GM19043 (cell line): Measurements from ENCODE around the gene CA9.
A peak's percentile ranks its signal among the peaks of the same experiment; 100 is the strongest.

Source experiments
- ATAC-seq: cut with Tn5 transposase; IDR thresholded peaks from one replicate; pipeline ENCODE4 v1.9.1; 2021; ENCODE audit warnings: low read depth; ENCODE audit not compliant: unreplicated experiment

Gene CA9

DNA sequence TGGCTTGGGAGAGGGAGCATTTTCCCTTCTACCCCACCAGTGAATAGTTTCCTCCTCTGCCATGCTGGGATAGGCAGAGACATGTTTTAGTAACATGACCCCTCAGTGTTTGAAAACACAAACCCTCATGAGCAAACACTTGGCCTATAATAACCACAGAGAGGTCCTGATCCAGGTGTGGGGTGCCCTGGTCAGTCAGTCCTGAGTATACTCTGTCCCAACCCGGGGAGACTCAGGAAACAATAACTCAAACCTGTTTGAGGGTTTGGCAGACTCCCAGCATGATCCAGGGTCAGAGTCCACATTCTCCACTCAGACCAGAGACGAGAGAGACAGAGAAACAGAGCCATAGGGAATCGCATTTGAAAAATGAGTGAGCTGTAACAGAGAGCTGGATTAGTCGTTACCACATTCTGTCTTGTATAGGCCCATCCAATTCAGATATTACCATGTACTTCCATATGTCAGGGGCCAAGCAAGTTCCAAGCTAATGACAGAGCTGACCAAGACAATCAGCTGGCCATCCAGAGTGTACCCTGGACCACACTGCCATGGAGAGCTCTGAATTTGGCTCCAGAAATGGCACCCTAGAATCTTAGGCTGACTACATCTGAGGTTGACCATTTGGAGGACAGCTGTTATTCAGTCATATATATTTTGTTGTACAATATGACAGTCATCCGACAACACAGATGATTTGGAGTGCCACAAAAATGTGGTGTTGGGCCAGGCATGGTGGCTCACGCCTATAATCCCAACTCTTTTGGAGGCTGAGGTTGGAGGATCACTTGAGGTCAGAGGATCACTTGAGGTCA is 4.2 kb upstream of the CA9 start:
- no peak for ATAC-seq

GRCh38 chr9:35674025-35674361 is 265 bp downstream of the CA9 start:
- no peak for ATAC-seq

DNA sequence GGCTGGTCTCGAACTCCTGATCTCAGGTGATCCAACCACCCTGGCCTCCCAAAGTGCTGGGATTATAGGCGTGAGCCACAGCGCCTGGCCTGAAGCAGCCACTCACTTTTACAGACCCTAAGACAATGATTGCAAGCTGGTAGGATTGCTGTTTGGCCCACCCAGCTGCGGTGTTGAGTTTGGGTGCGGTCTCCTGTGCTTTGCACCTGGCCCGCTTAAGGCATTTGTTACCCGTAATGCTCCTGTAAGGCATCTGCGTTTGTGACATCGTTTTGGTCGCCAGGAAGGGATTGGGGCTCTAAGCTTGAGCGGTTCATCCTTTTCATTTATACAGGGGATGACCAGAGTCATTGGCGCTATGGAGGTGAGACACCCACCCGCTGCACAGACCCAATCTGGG is 1.5 kb downstream of the CA9 start:
- no peak for ATAC-seq

GRCh38 chr9:35675732-35676392 is 2.1 kb downstream of the CA9 start:
- no peak for ATAC-seq

DNA sequence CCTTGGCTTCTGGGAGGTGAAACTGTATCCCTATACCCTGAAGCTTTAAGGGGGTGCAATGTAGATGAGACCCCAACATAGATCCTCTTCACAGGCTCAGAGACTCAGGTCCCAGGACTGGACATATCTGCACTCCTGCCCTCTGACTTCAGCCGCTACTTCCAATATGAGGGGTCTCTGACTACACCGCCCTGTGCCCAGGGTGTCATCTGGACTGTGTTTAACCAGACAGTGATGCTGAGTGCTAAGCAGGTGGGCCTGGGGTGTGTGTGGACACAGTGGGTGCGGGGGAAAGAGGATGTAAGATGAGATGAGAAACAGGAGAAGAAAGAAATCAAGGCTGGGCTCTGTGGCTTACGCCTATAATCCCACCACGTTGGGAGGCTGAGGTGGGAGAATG is 5.4 kb downstream of the CA9 start:
- ATAC-seq = no peak

DNA sequence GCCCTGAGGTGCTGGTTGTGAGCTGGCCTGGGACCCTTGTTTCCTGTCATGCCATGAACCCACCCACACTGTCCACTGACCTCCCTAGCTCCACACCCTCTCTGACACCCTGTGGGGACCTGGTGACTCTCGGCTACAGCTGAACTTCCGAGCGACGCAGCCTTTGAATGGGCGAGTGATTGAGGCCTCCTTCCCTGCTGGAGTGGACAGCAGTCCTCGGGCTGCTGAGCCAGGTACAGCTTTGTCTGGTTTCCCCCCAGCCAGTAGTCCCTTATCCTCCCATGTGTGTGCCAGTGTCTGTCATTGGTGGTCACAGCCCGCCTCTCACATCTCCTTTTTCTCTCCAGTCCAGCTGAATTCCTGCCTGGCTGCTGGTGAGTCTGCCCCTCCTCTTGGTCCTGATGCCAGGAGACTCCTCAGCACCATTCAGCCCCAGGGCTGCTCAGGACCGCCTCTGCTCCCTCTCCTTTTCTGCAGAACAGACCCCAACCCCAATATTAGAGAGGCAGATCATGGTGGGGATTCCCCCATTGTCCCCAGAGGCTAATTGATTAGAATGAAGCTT is 6.1 kb downstream of the CA9 start:
- ATAC-seq = no peak

GRCh38 chr9:35680331-35681105 is 6.8 kb downstream of the CA9 start:
- ATAC-seq = peak; percentile 78

GRCh38 chr9:35681341-35682002 is 7.7 kb downstream of the CA9 start:
- no peak for ATAC-seq

GRCh38 chr9:35682051-35682450 is 8.3 kb downstream of the CA9 start:
- ATAC-seq = no peak

DNA sequence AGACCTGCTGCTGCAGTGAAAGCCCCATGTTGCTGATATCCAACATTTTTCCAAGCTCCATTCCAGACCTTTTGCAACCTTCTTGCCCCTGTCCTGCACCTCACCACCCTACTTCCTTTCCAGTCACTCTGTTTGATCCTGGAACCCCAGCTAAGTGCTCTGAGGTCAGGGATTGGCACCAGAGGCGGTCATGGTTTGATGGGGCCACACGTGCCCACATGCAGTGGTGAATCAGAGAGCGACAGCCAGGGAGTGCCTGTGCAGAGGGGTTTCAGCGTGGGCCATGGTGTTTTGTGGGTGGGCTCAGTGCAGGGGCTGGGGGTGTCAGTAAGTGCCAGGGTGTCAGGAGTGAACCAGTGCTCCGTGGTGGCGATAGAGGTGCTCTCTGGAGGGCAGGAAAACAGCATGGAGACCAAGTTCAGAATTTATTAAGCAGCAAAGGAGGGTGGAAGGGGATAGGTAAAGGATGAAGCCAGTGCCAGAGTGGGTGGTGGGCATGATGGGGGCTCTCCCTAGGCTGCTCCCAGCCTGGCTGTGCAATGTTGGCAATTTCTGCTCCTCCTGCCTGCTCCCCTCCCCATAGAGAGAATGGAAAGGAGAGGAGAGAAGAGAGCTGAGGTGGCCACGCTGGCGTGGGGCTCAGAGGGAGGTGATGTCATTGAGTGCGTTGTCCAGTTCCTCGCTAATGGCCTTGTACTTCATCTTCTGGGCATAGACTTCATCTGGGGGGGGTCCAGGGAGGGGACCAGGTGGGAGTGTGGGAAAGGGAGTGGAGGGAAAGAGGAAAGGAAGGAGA is 9.0 kb downstream of the CA9 start:
- ATAC-seq = no peak

DNA sequence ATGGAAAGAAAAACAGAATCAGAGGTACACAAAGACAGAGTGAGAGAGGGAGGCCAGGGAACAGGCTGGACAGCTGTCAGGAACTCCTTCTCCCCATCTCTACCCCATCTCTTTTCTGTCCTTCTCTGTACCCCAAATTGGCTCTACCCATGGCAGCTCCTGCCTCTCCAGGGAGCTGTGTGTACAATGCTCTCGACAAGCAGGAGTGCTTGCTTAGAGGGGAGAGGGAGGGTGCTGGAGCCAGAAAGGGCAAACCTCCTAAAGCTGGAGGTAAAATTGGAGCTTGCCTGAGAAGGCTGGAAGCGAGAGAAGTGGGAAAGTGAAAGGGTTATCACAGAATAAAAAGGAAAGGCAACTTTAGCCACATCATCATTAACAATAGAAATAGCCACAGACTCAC is 9.6 kb downstream of the CA9 start:
- ATAC-seq = no peak

DNA sequence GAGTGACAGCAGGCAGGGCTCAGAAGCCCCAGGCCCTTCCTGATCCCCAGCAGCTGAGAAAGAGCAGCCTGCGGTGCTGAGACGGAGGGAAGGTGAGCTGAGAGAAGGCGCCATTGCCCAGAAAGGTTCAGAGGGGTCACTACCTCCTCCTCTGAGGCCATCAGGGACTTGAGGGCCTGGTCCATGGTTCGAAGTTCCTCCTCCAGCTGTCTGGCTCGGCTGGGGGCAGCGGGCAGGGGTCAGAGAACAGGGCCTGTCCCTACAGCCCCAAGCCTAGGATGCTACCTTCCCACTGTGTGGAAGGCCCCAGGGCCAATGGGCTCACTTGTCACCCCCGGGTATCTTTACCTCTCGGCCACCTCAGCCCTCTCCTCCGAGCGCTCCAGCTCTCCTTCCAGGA is 11.2 kb downstream of the CA9 start:
- no peak for ATAC-seq

- no peak for ATAC-seq
Measured at GRCh38 chr9:35685506-35685905, 11.8 kb downstream of the CA9 start.

- ATAC-seq = no peak
Measured at GRCh38 chr9:35686222-35687203, 12.8 kb downstream of the CA9 start.

DNA sequence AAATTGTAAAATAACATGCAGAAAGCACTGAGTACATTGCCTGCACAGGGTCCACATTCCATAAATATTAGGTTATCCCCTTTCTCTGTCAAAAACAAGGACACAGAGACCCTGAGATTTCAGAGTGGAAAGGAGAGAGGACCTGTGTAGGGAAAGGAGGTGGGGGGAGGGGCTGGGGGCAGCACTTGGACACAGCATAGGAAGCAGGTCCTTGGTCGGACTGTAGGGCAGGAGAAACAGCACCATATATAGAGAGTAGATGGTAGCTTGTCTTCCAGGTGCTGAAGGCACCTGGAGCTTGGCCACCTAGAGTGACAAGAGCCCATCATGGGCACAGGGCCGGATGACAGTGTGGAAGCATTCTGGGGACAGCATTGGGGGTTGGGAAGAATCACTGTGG is 13.6 kb downstream of the CA9 start:
- ATAC-seq = no peak

DNA sequence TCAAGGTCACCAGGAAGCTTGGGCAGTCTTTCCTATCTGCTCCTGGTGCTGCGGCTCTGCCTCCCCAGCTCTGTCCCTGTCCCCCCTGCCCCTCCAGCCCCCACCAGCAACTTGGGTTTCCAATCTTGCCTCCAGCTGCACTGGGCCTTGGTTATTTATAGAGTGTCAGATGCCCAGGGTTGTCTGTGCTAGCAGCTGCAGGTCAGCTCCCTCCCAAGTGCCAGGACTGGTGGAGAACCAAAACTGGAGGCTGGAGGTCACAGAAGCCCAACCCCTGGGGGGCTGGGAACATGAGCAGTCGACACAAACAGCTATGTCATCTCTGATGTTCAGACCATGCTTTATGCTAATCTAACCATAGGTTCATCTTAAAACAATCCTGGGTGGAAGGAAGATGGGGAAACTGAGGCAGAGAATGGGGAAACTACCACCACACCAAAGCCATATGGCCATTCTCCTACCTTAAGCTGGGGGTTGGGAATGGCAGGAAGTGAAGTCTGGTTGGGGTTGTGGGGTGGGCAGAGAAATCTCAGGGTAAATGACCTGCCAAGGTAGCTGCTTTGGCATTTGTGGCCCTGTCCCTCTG is 14.3 kb downstream of the CA9 start:
- no peak for ATAC-seq

GRCh38 chr9:35688558-35689541 is 15.1 kb downstream of the CA9 start:
- no peak for ATAC-seq
